MCF 10A (cell line): ENCODE results near the gene MACROD1. TPM values are rescaled to one million over a fixed set of nuclear protein-coding genes. Genes with fewer than 3 reads are reported as not detected.

Source experiments
- BruUV-seq: library from RNA; stranded (reverse); fragments of 400-500 nt; replicated peaks from 2 replicates; lab custom pipeline; 2021; lab: Mats Ljungman, UMichigan
- CTCF ChIA-PET: fragments of 300-600 bp; sonication (Branson Sonifier 250); formaldehyde crosslinking; extraction: SDS; loops from one replicate; lab custom pipeline; 2021; ENCODE audit warnings: antibody characterized with exemption, inconsistent platforms; lab: Yijun Ruan, JAX
- POLR2A ChIA-PET: fragments of 300-600, 350-650 bp; sonication (Branson Sonifier 250); formaldehyde crosslinking; extraction: SDS; loops from one replicate; lab custom pipeline; 2020; ENCODE audit warnings: antibody characterized with exemption, inconsistent platforms; lab: Yijun Ruan, JAX
- DNase-seq: peaks from one replicate; pipeline ENCODE4 v3.0.0-alpha.2; 2018; ENCODE audit not compliant: unreplicated experiment
- H3K27ac Mint-ChIP-seq: one replicate; pipeline ENCODE4 v1.8.0; 2022; ENCODE audit warnings: mild to moderate bottlenecking, low read depth, mixed read lengths; ENCODE audit not compliant: unreplicated experiment
- H3K27me3 Mint-ChIP-seq: one replicate; pipeline ENCODE4 v1.8.0; 2022; ENCODE audit warnings: mixed read lengths; ENCODE audit not compliant: insufficient read depth, unreplicated experiment
- H3K36me3 Mint-ChIP-seq: one replicate; pipeline ENCODE4 v1.8.0; 2022; ENCODE audit warnings: mild to moderate bottlenecking, moderate library complexity, mixed read lengths; ENCODE audit not compliant: insufficient read depth, unreplicated experiment
- H3K4me1 Mint-ChIP-seq: one replicate; pipeline ENCODE4 v1.8.0; 2022; ENCODE audit warnings: mixed read lengths; ENCODE audit not compliant: insufficient read depth, unreplicated experiment
- H3K4me3 Mint-ChIP-seq: one replicate; pipeline ENCODE4 v1.8.0; 2022; ENCODE audit warnings: mild to moderate bottlenecking, moderate library complexity, mixed read lengths; ENCODE audit not compliant: unreplicated experiment
- H3K9me3 Mint-ChIP-seq: one replicate; pipeline ENCODE4 v1.8.0; 2022; ENCODE audit warnings: mixed read lengths; ENCODE audit not compliant: unreplicated experiment
- CTCF ChIP-seq: fragments of 200-600 bp; IDR thresholded peaks from one replicate; pipeline ENCODE4 v1.8.0; 2022; ENCODE audit warnings: antibody characterized with exemption, mild to moderate bottlenecking; ENCODE audit not compliant: unreplicated experiment
- intact Hi-C: fragments of 100-400 bp; cut with micrococcal nuclease; formaldehyde crosslinking; loops from 2 replicates; pipeline ENCODE4 v1.14.1; 2022
- total RNA-seq: library from RNA; stranded (reverse); gene quantifications from 2 replicates; pipeline ENCODE4 v1.2.3, GENCODE V29; 2022

MACROD1 gene
- total RNA-seq, 1 experiment from 2014 or later, result 15.1 TPM

GRCh38 chr11:64161037-64161436 lies 4.9 kb downstream of the MACROD1 start:
- ChIA-PET CTCF (interaction anchor here (0.8 to 1.5 kb wide), 2 partner anchors 196 to 324 kb away, joined by 3 to 5 read pairs; no protein-coding TSS in a partner anchor), POLR2A (no interaction called here)
- Mint-ChIP-seq H3K27ac (no peak overlapping the region), H3K9me3 (no peaks in the 10 kb centered on the region), H3K36me3 (peaks cover 5% of the 10 kb centered on the region), H3K27me3 (no peaks in the 10 kb centered on the region), H3K4me3 (no peak overlapping the region), H3K4me1 (peaks cover 7% of the 10 kb centered on the region)
- intact Hi-C loops, result no loop called here
- BruUV-seq, result no TSS peak
- no peak for DNase-seq
- no peak for TF ChIP-seq CTCF

GRCh38 chr11:64157631-64158394 lies 8.1 kb downstream of the MACROD1 start:
- intact Hi-C loops, result no loop called here
- Mint-ChIP-seq H3K27me3 (no peaks in the 10 kb centered on the region), H3K36me3 (peaks cover 5% of the 10 kb centered on the region), H3K27ac (no peak overlapping the region), H3K4me3 (no peak overlapping the region), H3K9me3 (no peaks in the 10 kb centered on the region), H3K4me1 (no peaks in the 10 kb centered on the region)
- TF ChIP-seq CTCF, result no peak
- ChIA-PET CTCF (interaction anchor here (0.7 kb wide), 1 partner anchor 173 kb away, joined by 3 read pairs; no protein-coding TSS in a partner anchor), POLR2A (no interaction called here)
- no TSS peak for BruUV-seq
- DNase-seq, result no peak

- TF ChIP-seq CTCF, result no peak
- H3K9me3 Mint-ChIP-seq, result no peaks in the 10 kb centered on the region
- intact Hi-C loops, result no loop called here
- H3K4me1 Mint-ChIP-seq, result no peaks in the 10 kb centered on the region
- peaks cover 5% of the 10 kb centered on the region for H3K36me3 Mint-ChIP-seq
- ChIA-PET POLR2A (no interaction called here), CTCF (interaction anchor here (0.6 to 0.7 kb wide), 2 partner anchors 123 to 147 kb away, joined by 3 read pairs; no protein-coding TSS in a partner anchor)
- BruUV-seq, result no TSS peak
- H3K4me3 Mint-ChIP-seq, result no peak overlapping the region
- DNase-seq, result no peak
- no peaks in the 10 kb centered on the region for H3K27me3 Mint-ChIP-seq
- no peak overlapping the region for H3K27ac Mint-ChIP-seq
Measured at GRCh38 chr11:64156235-64157011, 9.5 kb downstream of the MACROD1 start.

GRCh38 chr11:64153812-64154211 lies 12.1 kb downstream of the MACROD1 start:
- TF ChIP-seq CTCF, result no peak
- Mint-ChIP-seq H3K4me3 (no peak overlapping the region), H3K9me3 (no peaks in the 10 kb centered on the region), H3K27ac (no peak overlapping the region), H3K4me1 (no peaks in the 10 kb centered on the region), H3K27me3 (no peaks in the 10 kb centered on the region), H3K36me3 (no peaks in the 10 kb centered on the region)
- intact Hi-C loops, result loop anchor here (1.0 kb wide), 1 partner anchor 387 kb away; no protein-coding TSS in a partner anchor
- ChIA-PET POLR2A (interaction anchor here (1.2 kb wide), 1 partner anchor 31 kb away, joined by 3 read pairs; no protein-coding TSS in a partner anchor), CTCF (interaction anchor here (0.6 to 2.3 kb wide), 9 partner anchors 12 to 371 kb away, joined by 3 to 10 read pairs (median 4); partner anchors contain the start of gene MACROD1)
- BruUV-seq, result no TSS peak
- DNase-seq, result no peak
